ELF-1 (cell line): ENCODE results near the gene ACAP2.
A peak's percentile ranks its signal among the peaks of the same experiment; 100 is the strongest.

Source experiments
- DNase-seq: peaks from one replicate; pipeline ENCODE4 v3.0.0-alpha.2; 2016; ENCODE audit warnings: low read depth, low spot score

The ACAP2 gene

DNA sequence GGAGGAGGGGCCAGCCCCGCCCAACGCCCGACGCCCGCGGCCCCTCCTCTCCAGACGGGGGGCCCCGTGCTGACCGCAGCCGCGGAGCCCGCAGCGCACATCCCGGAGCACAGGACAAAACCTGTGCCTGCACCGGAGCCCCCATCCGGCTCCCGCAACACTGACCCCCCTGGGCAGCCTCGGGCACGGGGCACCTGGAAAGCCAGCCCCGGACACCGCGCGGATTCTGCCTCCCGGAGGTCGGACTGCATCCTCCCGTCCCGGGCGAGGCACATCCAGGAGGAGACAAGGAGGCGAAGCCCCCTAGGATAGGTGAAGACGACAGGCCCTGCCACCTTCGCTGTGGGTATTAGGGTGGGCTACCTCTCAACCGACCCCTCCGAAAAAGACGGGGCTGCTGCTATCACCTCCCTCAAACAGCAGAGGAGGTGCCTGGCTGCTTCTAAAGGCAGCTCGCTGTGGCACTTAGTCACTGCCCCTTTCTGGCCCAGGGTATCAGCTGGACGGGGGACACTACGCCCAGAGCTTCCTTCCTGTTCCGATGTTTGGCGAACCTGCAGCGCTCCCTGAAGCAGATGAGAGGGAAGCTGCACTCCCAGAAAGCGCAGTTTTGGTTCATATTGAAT lies 182.4 kb downstream of the ACAP2 start:
- DNase-seq = peak; percentile 75

DNA sequence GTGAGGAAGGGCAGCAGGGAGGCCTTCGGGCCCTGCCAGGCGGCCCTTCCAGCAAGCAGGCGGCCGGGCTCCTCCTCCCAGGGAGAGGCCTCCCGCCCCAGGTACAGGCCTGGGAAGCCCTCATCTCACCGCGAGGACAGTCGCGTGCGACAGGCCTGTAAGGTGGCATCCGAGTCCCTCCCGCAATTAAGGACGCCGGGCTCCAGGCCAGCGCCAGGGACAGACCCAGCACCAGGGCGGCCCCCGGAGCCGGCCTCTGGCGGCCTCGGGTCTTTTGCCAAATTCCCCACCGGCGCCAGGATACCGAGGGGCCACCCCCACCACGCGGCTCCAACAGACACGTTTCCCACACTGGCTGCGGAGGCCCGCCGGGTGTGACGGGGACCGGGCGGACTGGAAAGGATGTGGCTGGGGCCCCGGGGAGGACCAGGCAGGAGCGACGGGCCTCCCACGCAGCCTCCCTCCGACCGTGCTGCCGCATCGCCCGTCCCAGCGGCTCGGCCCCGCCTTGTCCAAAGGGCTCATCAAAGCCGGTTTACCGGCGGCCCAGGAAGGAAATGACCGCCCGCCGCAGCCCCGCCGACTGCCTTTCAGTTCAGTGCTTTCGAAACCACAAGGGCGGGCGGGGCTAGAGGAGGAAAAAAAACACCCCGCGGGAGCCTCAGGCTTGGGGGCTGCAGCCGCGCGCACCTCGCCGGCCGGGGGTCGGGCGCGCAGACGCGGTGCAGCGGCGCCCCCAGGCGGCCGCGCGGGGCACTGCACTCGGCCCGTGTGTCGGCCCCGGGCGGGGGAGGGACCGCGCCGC lies 183.1 kb downstream of the ACAP2 start:
- DNase-seq = peak; percentile 94

DNA sequence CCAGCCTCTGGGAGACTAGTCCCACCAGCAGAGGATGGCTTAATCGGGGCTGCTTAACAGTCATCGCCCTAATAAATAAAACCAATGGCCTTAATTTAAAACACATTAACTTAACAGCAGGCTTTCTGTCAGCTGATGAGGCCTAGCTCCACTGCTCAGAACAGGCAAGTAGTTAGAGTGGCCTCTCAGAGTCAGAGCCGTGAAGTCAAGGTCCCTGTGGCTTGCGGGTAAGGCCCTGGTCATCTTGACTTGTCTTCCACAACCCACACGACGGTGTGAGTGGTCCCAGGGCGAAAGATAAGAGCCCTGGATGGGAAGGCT lies 183.7 kb downstream of the ACAP2 start:
- no peak for DNase-seq

DNA sequence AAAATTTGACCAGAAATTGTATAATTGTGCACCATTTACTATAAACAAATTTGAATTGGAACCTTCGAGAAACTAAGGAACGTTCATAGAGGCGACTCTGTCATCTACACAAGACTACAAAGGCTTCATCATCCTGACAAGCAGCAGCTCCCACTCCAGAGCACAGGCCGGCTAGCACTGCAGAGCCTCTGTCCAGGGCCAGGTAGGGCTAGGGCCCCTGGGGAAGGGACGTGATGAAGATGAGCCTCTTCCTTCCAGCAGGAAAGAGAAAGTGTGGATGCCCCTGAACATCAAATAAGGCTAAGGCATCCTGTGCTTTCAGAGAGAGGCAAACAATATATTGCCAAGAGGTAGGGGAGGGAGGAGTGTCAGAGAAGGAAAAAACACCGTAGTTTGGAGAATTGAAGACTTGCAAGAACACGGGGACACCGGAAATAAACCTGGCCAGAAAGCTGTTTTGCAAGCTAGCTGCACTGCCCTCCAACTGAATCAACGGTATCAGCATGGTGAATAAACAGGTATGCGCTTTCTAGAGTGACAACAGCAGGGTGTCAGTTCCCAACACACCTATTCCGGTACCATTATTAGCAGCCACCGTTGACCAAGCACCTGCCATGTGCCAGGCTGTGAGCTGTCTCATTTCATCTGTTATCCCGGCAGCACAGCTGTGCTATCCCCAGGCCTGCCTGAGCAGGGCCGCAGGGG lies 184.2 kb downstream of the ACAP2 start:
- DNase-seq = no peak

DNA sequence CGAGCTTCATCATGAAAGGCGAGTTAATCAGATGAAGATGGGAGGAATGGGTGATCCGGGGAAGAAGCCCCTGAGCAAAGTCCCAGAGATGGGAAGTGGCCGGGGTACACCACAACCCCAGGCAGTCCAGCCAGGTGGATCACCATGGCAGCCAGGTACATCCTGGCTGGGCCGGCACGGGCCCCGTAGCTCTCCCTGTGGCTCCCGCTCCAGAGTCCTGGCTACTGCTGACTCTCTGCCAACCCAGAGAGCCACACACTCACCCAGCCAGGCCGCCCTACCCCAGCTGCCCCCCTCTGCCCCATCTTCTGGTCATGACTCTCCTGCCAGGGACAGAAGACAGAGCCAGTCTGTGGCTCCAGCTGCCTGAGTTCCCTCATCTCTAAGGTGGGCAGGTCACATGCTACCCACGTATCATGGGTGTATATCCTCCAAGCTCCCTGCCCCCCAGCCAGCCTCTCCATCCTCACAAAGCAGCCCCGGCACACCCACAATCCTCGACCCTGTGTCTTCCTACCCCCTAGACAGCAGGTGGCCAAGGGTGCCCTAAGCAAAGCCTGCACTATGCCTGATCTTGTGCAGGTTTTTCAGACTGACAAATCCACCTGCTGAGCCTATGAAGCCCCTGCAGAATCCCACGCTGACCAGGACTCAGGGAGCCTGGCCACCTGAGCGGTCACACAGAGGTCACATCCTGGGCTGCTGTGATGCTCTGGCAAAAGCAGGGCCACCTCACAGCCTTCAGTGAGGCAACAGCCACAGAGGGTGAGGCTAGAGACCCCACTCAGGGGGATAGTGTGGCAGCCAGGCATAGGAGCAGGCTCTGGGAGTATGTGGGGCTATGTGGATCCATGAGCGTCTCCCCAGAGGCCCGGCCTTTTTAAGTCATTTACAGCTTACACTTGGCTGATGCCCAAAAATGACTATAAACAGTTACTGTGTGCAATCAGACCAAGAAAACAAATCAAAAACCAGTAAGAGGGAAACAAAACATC lies 185.1 kb downstream of the ACAP2 start:
- no peak for DNase-seq

DNA sequence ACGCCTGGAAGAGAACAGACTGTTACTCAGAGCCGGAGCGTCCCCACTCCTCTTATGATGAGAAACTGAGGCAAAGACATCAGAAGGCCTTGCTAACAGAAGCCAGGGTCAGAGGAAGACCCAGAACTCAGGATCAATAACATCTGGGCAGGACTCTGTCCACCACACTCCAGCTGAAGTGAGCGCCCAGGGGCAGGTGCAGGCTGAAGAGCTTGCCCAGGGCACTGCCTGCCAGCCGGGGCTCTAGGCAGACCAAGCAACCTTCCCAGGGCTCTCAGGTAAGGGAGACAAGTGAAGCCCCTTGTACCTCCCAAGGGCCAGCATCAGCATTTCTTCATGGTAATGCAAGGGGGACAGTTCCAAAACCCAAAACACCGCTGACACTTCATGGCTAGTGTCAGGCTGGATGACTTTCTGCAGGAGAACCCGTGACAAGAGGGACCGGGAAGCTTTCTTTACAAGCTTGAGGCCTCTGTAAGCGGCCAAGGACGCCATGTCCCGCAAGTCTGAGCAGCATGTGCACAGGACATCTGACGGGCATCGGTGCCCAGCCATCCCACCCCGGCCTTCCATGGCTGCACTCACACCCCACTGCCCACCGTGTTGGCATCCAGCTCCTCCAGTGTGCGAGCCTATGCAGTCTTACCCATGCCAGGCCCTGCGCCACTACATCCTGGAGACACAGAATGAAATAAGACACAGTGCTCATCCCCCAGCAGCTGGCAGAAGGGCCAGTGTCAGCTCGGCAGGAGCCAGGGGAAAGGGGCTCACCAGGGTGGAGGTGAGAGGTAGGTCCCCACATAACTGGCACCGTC lies 186.0 kb downstream of the ACAP2 start:
- DNase-seq = no peak

DNA sequence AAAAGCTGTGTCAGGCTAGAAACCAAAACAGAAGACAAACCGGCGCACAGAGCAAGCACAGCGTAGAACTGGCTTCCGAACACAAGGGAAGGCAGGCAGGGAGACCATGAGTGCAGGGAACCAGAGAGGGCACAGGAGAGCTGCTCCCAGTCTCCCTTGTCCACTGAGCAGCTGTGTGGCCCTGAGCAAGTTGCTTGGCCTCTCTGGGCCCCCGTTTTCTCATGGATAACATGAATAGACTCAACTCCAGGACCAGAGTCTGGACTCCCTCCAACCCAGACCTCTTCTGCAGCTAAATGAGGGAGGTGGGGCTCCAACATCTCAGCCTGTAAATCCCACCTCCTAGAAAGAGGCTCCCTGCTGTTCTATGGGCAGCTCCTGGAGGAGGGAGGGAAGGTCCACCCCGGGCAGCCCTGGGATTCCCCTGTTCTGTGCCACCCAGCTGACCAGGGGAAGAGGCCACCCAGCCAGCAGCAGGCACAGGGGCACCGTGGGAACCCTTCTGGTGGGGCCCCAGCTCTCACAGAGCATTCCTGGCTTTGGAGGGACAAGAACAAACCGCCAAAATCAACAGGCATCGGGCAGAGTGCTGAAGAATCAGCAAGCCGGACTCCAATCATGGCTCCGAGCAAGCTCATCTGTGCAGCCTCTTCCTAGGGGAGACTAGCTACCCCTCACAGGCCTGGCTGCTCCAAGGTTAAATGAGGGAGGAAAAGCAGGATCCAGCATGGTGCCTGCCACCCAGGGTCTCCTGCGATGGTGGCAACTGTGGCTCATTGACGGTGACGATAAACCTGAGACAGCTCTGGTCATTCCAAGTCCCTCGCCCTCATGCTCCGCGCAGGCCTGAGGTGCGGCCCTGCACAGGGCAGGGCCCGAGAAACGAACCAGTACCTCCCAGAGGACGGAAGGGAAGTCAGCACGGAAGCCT lies 187.0 kb downstream of the ACAP2 start:
- no peak for DNase-seq

DNA sequence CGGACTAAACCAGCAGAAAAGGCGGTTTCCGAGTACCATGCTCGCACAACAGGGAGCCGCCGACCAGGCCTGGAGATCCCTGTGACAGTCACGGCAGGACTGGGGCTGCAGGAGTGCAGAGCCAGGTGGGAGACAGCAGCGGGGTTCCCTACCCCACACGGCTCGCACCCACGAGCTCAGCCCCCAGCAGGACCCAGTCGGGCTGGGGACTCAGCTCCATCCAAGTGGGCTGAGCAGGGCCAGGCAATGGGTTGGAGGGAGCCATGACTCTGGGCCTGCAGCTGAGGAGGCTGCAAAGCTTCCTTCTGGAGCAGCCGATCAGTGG lies 187.7 kb downstream of the ACAP2 start:
- no peak for DNase-seq

DNA sequence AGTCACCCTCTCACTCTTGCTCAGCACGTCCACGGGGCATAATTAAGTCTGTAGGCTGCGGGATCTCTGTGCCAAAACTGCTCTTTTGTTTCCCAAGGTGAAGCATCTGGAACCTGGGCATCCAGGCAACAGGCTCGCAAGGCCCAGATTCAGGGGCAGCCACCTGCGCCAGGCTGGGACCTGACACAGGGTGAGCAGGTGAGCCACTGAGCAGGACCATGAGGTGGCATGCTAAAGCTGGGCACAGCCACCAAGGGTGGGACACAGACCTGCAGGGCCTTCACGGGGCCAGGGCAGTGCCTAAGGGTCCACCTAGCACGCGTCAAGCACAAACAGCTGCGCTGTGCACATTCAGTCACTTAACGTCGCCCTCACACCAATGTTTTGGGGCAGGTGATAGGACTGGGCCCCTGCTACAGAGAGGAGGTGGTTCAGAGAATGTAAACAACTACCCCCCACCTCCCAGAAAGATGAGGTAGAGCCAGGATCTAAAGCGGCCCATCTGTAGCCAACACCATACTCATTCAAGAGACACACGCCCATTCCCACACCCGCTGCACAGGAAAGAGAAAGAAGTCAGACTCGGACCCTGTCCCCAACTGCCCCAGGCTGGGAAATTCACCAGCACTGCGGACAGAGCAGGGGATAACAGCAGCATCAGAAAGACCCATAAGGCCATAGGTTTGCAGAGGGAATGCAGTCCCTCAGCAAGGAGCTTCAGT lies 188.2 kb downstream of the ACAP2 start:
- DNase-seq = peak; percentile 72

DNA sequence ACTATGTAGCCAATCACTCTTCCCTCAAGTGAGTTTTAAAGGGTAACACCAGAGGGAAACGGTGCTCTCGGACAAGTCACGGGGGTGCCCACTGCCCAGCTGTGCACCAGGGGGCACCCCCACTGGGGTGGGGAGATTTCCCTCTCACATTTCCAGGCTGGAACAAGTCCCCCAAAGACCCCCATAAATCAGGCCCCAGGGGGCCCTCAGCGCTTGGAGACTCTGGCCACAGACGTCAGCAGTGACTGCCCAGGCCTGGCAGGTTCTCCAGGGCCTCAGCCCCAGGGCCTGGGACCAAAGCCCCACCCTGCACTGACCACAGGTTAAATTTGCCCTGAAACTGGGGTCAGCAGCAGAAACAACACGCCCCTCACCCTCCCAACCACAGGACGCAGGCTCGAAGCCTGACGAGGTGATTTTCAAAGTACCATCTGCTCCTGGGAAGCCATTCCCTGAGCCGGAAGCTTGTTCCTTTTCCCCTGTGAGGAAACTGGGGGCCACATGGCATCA lies 188.8 kb downstream of the ACAP2 start:
- peak; percentile 63 for DNase-seq

DNA sequence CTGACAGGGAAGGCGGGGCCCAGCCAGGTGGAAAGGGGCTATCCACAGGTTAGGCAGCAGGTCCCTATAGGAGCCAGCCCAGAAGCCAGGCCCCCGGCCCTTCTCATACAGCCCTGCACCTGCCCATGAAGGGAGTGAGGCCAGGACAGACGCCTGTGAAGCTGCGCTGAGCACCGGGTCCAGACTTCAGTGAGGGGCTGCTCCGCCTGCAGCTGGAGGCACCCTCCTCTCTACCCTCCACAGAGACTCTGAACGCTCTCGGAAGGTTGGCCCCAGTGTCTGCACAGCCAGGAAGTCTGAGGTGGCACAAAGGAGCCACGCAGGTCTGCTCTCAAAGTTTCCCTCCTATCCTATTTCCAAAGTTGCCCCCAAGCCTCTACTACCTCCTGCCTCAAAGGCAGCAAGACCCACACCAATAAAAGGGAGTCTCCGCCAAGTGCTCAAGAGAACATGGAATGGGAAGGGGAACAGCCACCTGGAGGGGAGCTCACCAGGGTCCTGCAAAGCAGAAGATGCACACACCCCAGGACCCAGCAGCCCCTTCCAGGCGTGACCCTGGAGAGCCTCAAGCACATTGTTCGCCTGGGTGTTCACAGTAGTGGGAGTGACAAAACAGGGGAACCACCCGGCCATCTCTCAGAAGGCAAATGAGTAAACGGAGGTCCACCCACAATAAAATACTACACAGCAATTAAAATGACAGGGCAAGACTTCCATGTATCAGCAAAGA lies 191.3 kb downstream of the ACAP2 start:
- no peak for DNase-seq

DNA sequence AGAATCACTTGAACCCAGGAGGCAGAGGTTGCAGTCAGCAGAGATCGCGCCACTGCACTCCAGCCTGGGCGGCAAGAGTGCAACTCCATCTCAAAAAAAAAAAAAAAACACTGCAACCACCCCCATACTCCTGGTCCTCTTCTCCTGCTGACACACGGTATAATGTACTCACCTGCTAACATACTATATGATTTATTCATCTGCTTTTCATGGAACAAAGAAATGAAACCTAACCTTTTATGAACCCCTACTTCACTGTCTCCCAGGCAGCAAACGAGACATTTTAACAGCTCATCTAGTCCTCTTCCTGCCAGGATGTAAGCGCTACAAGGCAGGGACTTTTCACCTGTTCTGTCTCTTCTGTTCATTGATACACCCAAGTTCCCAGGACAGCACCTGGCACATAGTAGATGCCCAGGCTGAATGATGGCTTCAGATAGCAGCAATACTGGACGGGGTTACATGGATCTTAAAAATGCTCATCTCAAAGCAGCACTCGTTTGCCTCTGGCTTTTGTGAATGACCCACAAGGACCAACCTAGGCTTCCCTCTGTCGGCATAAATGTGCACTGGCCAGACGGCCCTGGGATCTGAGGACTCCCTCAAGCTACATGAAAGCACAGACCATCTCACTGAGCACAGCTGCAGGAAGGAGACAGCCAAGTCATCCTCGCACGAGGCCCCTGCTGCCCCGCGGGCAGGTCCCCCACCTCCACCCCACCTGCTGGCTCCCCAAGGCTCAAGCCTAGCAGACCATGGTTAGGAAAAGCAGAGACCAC lies 192.2 kb downstream of the ACAP2 start:
- no peak for DNase-seq

DNA sequence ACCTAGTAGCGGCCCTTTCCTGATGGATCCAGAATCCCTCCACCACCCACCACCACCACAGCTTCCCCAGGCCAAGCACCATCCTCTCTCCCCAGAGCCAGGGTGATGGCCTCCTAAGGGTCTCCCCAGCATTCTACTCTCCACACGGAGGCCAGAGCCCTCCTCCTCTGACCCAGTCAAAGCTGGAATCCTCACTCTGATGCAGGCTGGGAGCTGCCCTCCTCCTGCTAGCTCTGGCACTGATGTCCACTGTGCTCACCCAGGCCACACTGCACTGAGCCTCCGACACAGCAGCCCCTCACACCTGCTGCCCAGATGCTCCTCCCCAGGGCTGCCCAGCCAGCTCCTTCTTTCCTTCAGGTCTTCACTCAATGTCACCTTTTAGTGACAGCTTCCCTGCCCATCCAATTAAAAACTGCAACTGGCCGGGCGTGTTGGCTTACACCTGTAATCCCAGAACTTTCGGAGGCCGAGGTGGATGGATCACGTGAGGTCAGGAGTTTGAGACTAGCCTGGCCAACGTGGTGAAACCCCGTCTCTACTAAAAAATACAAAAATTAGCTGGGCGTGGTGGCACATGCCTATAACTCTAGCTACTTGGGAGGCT lies 192.9 kb downstream of the ACAP2 start:
- DNase-seq = no peak

DNA sequence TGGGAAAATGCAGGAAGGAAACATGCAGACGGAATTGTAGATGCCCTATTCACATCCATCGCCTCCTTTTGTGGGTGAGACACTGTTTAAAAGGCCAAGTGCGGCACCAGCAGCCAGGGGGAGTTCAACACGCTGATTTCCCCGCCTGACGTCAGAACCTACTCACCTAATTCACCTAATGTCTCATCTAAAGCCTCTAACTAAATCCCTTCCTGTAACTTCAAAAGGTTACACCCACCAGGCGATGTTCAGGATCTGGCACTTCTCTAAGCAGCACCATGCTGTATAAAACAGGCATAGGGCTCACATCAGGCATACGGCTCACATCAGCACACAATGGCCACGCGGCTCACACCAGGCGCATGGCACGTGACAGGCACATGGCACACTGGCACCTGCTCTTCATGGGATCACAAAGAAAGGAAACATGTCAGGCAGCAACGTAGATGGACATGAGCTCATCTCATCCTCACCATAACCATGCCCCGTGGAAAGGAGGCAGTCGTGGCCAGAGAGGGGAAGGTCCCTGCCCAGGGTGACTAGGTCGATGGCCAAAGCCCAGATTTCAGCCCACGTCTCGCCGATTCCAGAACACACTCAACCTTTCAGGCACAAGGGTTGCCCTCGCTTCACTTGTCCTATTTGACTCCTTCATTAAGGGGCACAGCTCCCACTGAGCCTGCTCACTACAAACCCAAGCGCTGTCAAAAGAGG lies 193.6 kb downstream of the ACAP2 start:
- no peak for DNase-seq

DNA sequence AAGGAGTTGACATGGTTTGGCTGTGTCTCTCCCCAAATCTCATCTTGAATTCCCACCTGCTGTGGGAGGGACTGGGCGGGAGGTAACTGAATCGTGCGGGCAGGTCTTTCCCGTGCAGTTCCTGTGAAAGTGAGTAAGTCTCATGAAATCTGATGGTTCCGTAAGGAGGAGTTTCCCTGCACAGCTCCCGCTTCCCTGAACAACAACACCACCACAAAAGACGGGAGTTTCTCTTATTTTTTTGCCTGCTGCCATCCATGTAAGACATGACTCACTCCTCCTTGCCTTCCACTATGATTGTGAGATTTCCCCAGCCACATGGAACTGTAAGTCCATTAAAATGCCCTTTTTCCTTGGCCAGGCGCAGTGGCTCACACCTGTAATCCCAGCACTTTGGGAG lies 194.5 kb downstream of the ACAP2 start:
- DNase-seq = no peak

DNA sequence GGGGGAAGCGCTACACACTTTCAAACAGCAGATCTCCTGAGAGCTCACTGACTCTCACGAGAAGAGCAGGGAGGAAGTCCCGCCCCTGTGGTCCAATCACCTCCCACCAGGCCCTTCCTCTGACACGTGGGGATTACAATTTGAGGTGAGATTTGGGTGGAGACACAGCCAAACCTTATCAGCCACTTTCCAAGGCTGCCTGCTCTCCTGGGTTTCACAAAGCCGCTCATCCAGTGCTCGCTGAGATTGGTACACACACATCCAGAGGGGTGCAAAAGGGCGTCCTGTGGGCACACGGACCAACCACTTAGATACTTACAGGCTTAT lies 195.0 kb downstream of the ACAP2 start:
- no peak for DNase-seq
